CD4-positive, alpha-beta T cell treated with Interleukin-15 for 4 hours (primary cell): Measurements from ENCODE around the gene PRELID1.
"Not testable (repeated sequence)": the region's sequence is repeated elsewhere in the genome, so short reads cannot be mapped to it uniquely, and the experiment has no call there.

Experiments
- DNase-seq: peaks from one replicate; pipeline ENCODE4 v3.0.0-alpha.2; 2020; ENCODE audit warnings: low spot score

Gene PRELID1

GRCh38 chr5:177300236-177300880 is 3.2 kb upstream of the PRELID1 start:
- peak; percentile 60 for DNase-seq

- DNase-seq, result no peak
These were observed 2.6 kb upstream of the PRELID1 start for GRCh38 chr5:177300951-177301350.

- DNase-seq, result peak; percentile 32
These were observed 2.0 kb upstream of the PRELID1 start for GRCh38 chr5:177301503-177302165.

GRCh38 chr5:177302354-177303110 is 1.1 kb upstream of the PRELID1 start:
- DNase-seq, result no peak

- no peak for DNase-seq
These were observed 359 bp downstream of the PRELID1 start for GRCh38 chr5:177303925-177304391.

GRCh38 chr5:177304392-177305119 is 957 bp downstream of the PRELID1 start:
- peak; percentile 26 for DNase-seq

- DNase-seq, result not testable (repeated sequence)
These were observed 2.6 kb downstream of the PRELID1 start for GRCh38 chr5:177306103-177306640.

- no peak for DNase-seq
These were observed 3.3 kb downstream of the PRELID1 start for GRCh38 chr5:177306674-177307543.

- DNase-seq, result no peak
These were observed 4.2 kb downstream of the PRELID1 start for GRCh38 chr5:177307544-177308363.

GRCh38 chr5:177308740-177309139 is 5.1 kb downstream of the PRELID1 start:
- DNase-seq, result no peak

- DNase-seq, result peak; percentile 73
These were observed 6.0 kb downstream of the PRELID1 start for GRCh38 chr5:177309351-177310191.

GRCh38 chr5:177310332-177310731 is 6.7 kb downstream of the PRELID1 start:
- no peak for DNase-seq

- no peak for DNase-seq
These were observed 7.3 kb downstream of the PRELID1 start for GRCh38 chr5:177310757-177311391.

- no peak for DNase-seq
These were observed 7.8 kb downstream of the PRELID1 start for GRCh38 chr5:177311392-177311722.

- DNase-seq, result peak; percentile 94
These were observed 8.4 kb downstream of the PRELID1 start, which contains the start of gene MXD3 for GRCh38 chr5:177311723-177312648. MXD3 (minus strand) TSS chr5:177311898; CDS start chr5:177311830, 68 bp downstream.

- DNase-seq, result no peak
These were observed 9.1 kb downstream of the PRELID1 start for GRCh38 chr5:177312649-177313181.

GRCh38 chr5:177313561-177314259 is 10.1 kb downstream of the PRELID1 start:
- no peak for DNase-seq
